Lung (tissue), 12 donors: ENCODE measurements around the gene SLC6A12. TPM values are rescaled to one million over a fixed set of nuclear protein-coding genes. Genes with fewer than 3 reads are reported as not detected.

Experiments
- ATAC-seq: fragments of 200-7000 bp; cut with Tn5 transposase; one replicate; pipeline ENCODE4 v1.9.1; 2020; ENCODE audit warnings: moderate number of reproducible peaks; ENCODE audit not compliant: insufficient read depth, low FRiP score
- DNase-seq, 3 donors: peaks; one replicate each; pipeline ENCODE4 v3.0.0-alpha.2; 2013 to 2017
- H3K27ac ChIP-seq, 2 donors: one replicate each; pipeline ENCODE4 v1.5.1; 2013; ENCODE audit warnings: mild to moderate bottlenecking in 2 of 2, moderate library complexity in 2 of 2, control low read depth in 1 of 2, inconsistent platforms in 1 of 2, low read depth in 1 of 2, low read length in 1 of 2
- H3K27me3 ChIP-seq, 3 donors: one replicate each; pipeline ENCODE4 v1.5.1; 2013; ENCODE audit warnings: low read length in 2 of 3; ENCODE audit not compliant: control insufficient read depth in 3 of 3, insufficient read depth in 3 of 3
- H3K36me3 ChIP-seq, 4 donors: one replicate each; pipeline ENCODE4 v1.5.1; 2013; ENCODE audit warnings: low read length in 4 of 4, mild to moderate bottlenecking in 1 of 4, moderate library complexity in 1 of 4; ENCODE audit not compliant: control insufficient read depth in 4 of 4, insufficient read depth in 4 of 4
- H3K4me1 ChIP-seq, 5 donors: one replicate each; pipeline ENCODE4 v1.5.1; 2013; ENCODE audit warnings: low read length in 5 of 5, mild to moderate bottlenecking in 2 of 5, moderate library complexity in 1 of 5; ENCODE audit not compliant: control insufficient read depth in 5 of 5, insufficient read depth in 5 of 5
- H3K4me3 ChIP-seq: one replicate; pipeline ENCODE4 v1.5.1; 2013; ENCODE audit warnings: mild to moderate bottlenecking, control low read depth, moderate library complexity
- H3K9ac ChIP-seq, 2 donors: one replicate each; pipeline ENCODE4 v1.5.1; 2013; ENCODE audit warnings: low read length in 2 of 2, control low read depth in 1 of 2; ENCODE audit not compliant: insufficient read depth in 1 of 2
- H3K9me3 ChIP-seq, 4 donors: one replicate each; pipeline ENCODE4 v1.5.1; 2013; ENCODE audit warnings: low read length in 3 of 4, mild to moderate bottlenecking in 1 of 4, moderate library complexity in 1 of 4; ENCODE audit not compliant: control insufficient read depth in 4 of 4, insufficient read depth in 3 of 4
- WGBS, 2 donors: extraction: QIAGEN DNeasy Blood & Tissue Kit; methylation state at CpG; one replicate each; pipeline ENCODE4 v1.1.7; 2013; 5-methylcytosine and 5-hydroxymethylcytosine counted together
- polyA plus RNA-seq, 2 donors: library from polyadenylated mRNA; stranded (reverse); fragments of 200-250 nt; gene quantifications; one replicate each; pipeline ENCODE4 v1.2.1, GENCODE V29; 2013
- total RNA-seq, 2 donors: library from RNA; depleted of rRNA in 1 of 2; stranded (reverse); fragments of >200 nt in 1 of 2; gene quantifications; one replicate each; pipeline ENCODE4 v1.2.1, GENCODE V29; 2014 to 2021
- TF ChIP-seq, protein P1 (sequence below): IDR thresholded peaks from 2 replicates; pipeline ENCODE4 v1.5.1; 2012; ENCODE audit warnings: mild to moderate bottlenecking; ENCODE audit errors: control extremely low read depth, extremely low read depth
- donor health status: control.
- donor health status: control.
- donor health status: Bipolar disorder and iron deficiency.
- donor health status: healthy.
- donor health status: DM: yes; HTN: yes; CAD: no.

Gene SLC6A12
- total and polyA plus RNA-seq, 4 donors = 1.7 to 4.5 (median 3.1) TPM

DNA sequence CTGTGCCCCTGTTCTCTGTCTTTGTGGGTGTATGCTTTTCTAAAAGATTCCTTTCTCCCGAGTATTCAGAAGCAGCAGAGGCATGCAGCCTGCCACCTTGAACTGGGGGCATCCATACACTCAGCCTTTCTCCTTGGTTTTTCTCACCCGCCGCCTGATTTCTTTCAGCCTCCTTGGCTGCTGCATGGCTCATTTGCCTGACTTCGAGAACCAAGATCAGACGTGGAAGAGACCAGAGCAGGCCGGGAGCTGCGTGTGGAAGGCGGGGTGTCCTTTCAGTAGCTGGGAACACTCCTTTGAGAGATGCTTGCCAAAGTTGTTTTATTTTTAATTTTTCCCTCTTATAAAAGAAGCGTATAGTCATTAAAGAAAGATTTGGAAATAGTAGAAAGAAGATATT is 53.1 kb downstream of the SLC6A12 start:
- no peak for ATAC-seq
- Histone ChIP-seq H3K27me3 (no peaks in the 10 kb centered on the region), H3K27ac (no peak overlapping the region), H3K9me3 (no peaks in the 10 kb centered on the region), H3K4me1 (no peaks in the 10 kb centered on the region), H3K4me3 (no peak overlapping the region), H3K9ac (no peak overlapping the region), H3K36me3 (no peaks in the 10 kb centered on the region)
- WGBS, 2 donors = 76 to 89% methylated on average over 9 of the region's 9 CpGs
- TF ChIP-seq, protein P1, sequence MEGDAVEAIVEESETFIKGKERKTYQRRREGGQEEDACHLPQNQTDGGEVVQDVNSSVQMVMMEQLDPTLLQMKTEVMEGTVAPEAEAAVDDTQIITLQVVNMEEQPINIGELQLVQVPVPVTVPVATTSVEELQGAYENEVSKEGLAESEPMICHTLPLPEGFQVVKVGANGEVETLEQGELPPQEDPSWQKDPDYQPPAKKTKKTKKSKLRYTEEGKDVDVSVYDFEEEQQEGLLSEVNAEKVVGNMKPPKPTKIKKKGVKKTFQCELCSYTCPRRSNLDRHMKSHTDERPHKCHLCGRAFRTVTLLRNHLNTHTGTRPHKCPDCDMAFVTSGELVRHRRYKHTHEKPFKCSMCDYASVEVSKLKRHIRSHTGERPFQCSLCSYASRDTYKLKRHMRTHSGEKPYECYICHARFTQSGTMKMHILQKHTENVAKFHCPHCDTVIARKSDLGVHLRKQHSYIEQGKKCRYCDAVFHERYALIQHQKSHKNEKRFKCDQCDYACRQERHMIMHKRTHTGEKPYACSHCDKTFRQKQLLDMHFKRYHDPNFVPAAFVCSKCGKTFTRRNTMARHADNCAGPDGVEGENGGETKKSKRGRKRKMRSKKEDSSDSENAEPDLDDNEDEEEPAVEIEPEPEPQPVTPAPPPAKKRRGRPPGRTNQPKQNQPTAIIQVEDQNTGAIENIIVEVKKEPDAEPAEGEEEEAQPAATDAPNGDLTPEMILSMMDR = no peak
- DNase-seq = no peak

DNA sequence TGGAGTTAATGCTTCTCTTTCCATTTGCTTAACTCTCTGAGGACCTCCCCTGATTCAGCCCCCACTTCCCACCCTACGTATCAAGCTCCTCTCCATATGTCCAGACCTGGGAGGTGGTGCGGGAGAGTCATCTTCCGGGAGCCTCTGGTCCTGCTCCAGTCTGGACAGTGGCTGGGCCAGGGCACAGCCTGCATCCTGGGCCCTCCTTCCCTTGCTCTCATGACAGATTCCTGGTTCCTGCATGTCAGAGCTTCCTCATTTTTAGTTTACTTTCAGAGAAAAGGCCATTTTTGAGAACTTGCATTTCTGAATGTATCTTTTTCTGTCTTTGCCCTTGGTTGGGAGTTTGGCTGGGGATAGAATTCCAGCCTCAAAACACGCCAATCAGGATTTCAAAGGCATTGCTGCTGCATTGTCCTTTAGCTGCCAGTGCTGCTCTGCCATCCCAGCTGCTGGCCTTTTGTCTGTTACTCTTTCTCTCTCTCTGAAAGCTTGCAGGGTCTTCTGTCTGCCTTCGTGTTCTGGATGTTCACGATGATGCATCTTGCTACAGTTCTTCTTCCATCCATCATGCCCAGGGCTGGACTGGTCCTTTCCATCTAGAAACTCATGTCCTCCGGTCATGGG is 54.7 kb downstream of the SLC6A12 start:
- TF ChIP-seq, protein P1 = no peak
- no peaks in the 10 kb centered on the region for H3K36me3 ChIP-seq
- no peak for ATAC-seq
- no peaks in the 10 kb centered on the region for H3K4me1 ChIP-seq
- H3K27me3 ChIP-seq = no peaks in the 10 kb centered on the region
- no peaks in the 10 kb centered on the region for H3K9me3 ChIP-seq
- no peak for DNase-seq
- no peak overlapping the region for H3K9ac ChIP-seq
- no peak overlapping the region for H3K4me3 ChIP-seq
- no peak overlapping the region for H3K27ac ChIP-seq
- WGBS, 2 donors = 67 to 84% methylated on average over 7 of the region's 7 CpGs

DNA sequence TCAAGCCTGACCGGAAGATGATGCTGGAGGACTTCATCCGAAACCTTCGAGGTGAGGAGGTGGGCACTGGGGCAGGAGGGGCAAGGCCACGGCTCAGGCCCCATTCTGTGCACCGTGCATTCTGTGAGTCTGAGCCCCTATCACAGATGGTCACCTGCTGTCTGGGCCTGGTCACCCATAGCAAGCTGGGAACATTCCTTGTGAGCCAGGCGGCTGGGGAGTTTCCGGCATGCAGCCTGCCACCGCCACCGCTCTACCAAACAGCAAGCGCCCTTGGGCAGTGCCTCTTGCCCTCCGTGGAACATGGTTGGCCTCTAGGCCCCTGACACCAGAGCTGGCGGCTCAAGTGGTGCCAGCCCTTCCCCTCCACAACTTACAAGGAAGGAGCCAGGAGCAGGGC is 56.3 kb downstream of the SLC6A12 start:
- Histone ChIP-seq H3K4me3 (no peak overlapping the region), H3K9ac (no peak overlapping the region), H3K27ac (no peak overlapping the region), H3K36me3 (no peaks in the 10 kb centered on the region), H3K27me3 (no peaks in the 10 kb centered on the region), H3K9me3 (no peaks in the 10 kb centered on the region), H3K4me1 (no peaks in the 10 kb centered on the region)
- DNase-seq (no peak), ATAC-seq (no peak)
- WGBS, 2 donors = 92 to 96% methylated on average over 12 of the region's 12 CpGs
- TF ChIP-seq, protein P1 = no peak

DNA sequence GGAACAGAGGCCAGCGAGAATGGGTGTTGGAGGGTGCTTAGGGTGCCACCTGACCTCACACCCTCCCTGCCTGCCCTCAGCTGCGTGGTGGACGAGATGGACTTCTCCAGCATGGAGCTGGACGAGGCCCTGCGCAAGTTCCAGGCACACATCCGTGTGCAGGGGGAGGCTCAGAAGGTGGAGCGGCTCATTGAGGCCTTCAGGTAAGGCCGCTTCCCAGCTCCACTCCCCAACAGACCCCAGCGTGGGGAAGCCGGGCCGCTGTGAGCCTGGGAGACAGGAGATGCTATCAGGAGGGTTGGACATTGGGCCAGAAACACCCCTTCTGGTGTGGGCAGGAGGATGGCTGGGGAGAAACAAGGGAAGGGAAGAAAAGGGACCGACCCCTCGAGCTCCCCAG is 57.0 kb downstream of the SLC6A12 start:
- H3K9me3 ChIP-seq = no peaks in the 10 kb centered on the region
- H3K36me3 ChIP-seq = no peaks in the 10 kb centered on the region
- no peak overlapping the region for H3K9ac ChIP-seq
- H3K27me3 ChIP-seq = no peaks in the 10 kb centered on the region
- DNase-seq (no peak), ATAC-seq (no peak)
- 88 to 94% methylated on average over 11 to 13 of the region's 13 CpGs for WGBS, 2 donors
- no peak overlapping the region for H3K27ac ChIP-seq
- H3K4me3 ChIP-seq = no peak overlapping the region
- H3K4me1 ChIP-seq = no peaks in the 10 kb centered on the region
- TF ChIP-seq, protein P1 = no peak
